Liver (tissue), 3 donors: Measurements from ENCODE around the gene SNX1.

ENCODE experiments used
- EGR1 ChIP-seq, 2 donors: IDR thresholded peaks; 2 replicates each; pipeline ENCODE4 v1.6.1; 2016 to 2018; ENCODE audit warnings: antibody characterized with exemption in 2 of 2, low read depth in 2 of 2
- JUND ChIP-seq, 2 donors: IDR thresholded peaks; 2 replicates each; pipeline ENCODE4 v1.6.1; 2016; ENCODE audit warnings: antibody characterized with exemption in 2 of 2
- RAD21 ChIP-seq, 2 donors: IDR thresholded peaks; 2 replicates each; pipeline ENCODE4 v1.6.1; 2016; ENCODE audit warnings: antibody characterized with exemption in 2 of 2, mild to moderate bottlenecking in 2 of 2
- SP1 ChIP-seq: IDR thresholded peaks from 2 replicates; pipeline ENCODE4 v1.6.1; 2018; ENCODE audit warnings: antibody characterized with exemption, mild to moderate bottlenecking
- TAF1 ChIP-seq: conservative IDR thresholded peaks from 2 replicates; pipeline ENCODE4 v1.6.1; 2016; ENCODE audit warnings: antibody characterized with exemption, mild to moderate bottlenecking
- YY1 ChIP-seq: IDR thresholded peaks from 2 replicates; pipeline ENCODE4 v1.6.1; 2016; ENCODE audit warnings: antibody characterized with exemption, mild to moderate bottlenecking
- TF ChIP-seq, protein P1 (sequence below): fragments of 150-350 bp; IDR thresholded peaks from 2 replicates; pipeline ENCODE4 v1.5.1; 2017; ENCODE audit warnings: improper control_type of control experiment, low read depth, low read length; ENCODE audit not compliant: missing input control
- TF ChIP-seq, protein P2 (sequence below): IDR thresholded peaks from 2 replicates; pipeline ENCODE4 v1.6.1; 2016; ENCODE audit warnings: antibody characterized with exemption
- TF ChIP-seq, protein P3 (sequence below): IDR thresholded peaks from 2 replicates; pipeline ENCODE4 v1.6.1; 2016; ENCODE audit warnings: antibody characterized with exemption
- TF ChIP-seq, protein P4 (sequence below): IDR thresholded peaks from 2 replicates; pipeline ENCODE4 v1.6.1; 2016; ENCODE audit warnings: antibody characterized with exemption, mild to moderate bottlenecking
- donor health status: healthy.
- donor health status: healthy.

DNA sequence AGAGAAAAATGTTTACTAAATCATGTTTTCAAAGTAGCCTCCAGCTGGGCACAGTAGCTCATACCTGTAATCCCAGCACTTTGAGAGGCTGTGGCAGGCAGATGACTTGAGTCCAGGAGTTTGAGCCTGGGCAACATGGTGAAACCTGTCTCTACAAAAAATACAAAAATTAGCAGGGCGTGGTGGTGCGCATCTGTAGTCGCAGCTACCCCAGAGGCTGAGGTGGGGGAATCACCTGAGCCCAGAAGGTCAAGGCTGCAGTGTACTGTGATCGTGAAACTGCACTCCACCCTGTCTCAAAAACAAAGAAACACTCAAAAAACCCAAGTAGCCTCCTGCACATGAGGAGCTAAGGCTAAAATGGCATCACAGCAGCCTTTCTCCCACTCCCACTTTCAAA, 68.7 kb downstream of the SNX1 start:
- TF ChIP-seq, protein P1, sequence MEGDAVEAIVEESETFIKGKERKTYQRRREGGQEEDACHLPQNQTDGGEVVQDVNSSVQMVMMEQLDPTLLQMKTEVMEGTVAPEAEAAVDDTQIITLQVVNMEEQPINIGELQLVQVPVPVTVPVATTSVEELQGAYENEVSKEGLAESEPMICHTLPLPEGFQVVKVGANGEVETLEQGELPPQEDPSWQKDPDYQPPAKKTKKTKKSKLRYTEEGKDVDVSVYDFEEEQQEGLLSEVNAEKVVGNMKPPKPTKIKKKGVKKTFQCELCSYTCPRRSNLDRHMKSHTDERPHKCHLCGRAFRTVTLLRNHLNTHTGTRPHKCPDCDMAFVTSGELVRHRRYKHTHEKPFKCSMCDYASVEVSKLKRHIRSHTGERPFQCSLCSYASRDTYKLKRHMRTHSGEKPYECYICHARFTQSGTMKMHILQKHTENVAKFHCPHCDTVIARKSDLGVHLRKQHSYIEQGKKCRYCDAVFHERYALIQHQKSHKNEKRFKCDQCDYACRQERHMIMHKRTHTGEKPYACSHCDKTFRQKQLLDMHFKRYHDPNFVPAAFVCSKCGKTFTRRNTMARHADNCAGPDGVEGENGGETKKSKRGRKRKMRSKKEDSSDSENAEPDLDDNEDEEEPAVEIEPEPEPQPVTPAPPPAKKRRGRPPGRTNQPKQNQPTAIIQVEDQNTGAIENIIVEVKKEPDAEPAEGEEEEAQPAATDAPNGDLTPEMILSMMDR = no peak
- no peak for TF ChIP-seq YY1
- no peak for TF ChIP-seq TAF1
- TF ChIP-seq EGR1 (IDR thresholded peaks at IDR 0.05; ENCODE audit: low read depth in 2 of 2) = no peak
- TF ChIP-seq, protein P2, sequence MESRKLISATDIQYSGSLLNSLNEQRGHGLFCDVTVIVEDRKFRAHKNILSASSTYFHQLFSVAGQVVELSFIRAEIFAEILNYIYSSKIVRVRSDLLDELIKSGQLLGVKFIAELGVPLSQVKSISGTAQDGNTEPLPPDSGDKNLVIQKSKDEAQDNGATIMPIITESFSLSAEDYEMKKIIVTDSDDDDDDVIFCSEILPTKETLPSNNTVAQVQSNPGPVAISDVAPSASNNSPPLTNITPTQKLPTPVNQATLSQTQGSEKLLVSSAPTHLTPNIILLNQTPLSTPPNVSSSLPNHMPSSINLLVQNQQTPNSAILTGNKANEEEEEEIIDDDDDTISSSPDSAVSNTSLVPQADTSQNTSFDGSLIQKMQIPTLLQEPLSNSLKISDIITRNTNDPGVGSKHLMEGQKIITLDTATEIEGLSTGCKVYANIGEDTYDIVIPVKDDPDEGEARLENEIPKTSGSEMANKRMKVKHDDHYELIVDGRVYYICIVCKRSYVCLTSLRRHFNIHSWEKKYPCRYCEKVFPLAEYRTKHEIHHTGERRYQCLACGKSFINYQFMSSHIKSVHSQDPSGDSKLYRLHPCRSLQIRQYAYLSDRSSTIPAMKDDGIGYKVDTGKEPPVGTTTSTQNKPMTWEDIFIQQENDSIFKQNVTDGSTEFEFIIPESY = no peak
- TF ChIP-seq, protein P3, sequence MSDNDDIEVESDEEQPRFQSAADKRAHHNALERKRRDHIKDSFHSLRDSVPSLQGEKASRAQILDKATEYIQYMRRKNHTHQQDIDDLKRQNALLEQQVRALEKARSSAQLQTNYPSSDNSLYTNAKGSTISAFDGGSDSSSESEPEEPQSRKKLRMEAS = no peak
- TF ChIP-seq SP1 = no peak
- no peak for TF ChIP-seq RAD21 (IDR thresholded peaks at IDR 0.05)
- TF ChIP-seq JUND (IDR thresholded peaks at IDR 0.05) = no peak
- TF ChIP-seq, protein P4, sequence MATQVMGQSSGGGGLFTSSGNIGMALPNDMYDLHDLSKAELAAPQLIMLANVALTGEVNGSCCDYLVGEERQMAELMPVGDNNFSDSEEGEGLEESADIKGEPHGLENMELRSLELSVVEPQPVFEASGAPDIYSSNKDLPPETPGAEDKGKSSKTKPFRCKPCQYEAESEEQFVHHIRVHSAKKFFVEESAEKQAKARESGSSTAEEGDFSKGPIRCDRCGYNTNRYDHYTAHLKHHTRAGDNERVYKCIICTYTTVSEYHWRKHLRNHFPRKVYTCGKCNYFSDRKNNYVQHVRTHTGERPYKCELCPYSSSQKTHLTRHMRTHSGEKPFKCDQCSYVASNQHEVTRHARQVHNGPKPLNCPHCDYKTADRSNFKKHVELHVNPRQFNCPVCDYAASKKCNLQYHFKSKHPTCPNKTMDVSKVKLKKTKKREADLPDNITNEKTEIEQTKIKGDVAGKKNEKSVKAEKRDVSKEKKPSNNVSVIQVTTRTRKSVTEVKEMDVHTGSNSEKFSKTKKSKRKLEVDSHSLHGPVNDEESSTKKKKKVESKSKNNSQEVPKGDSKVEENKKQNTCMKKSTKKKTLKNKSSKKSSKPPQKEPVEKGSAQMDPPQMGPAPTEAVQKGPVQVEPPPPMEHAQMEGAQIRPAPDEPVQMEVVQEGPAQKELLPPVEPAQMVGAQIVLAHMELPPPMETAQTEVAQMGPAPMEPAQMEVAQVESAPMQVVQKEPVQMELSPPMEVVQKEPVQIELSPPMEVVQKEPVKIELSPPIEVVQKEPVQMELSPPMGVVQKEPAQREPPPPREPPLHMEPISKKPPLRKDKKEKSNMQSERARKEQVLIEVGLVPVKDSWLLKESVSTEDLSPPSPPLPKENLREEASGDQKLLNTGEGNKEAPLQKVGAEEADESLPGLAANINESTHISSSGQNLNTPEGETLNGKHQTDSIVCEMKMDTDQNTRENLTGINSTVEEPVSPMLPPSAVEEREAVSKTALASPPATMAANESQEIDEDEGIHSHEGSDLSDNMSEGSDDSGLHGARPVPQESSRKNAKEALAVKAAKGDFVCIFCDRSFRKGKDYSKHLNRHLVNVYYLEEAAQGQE = no peak
